HEK293T (cell line): ENCODE results near the gene MGAT5.

ENCODE experiments used
- BHLHE40 ChIP-seq: fragments of 450-650 bp; IDR thresholded peaks from 2 replicates; pipeline ENCODE4 v1.6.1; 2016; ENCODE audit warnings: mild to moderate bottlenecking, moderate library complexity, borderline replicate concordance
- ELF4 ChIP-seq: fragments of 450-650 bp; IDR thresholded peaks from 2 replicates; pipeline ENCODE4 v1.6.1; 2017; ENCODE audit warnings: antibody characterized with exemption
- FOXA1 ChIP-seq: fragments of 450-650 bp; IDR thresholded peaks from 2 replicates; pipeline ENCODE4 v1.6.1; 2016; ENCODE audit warnings: mild to moderate bottlenecking
- FOXM1 ChIP-seq: fragments of 450-650 bp; IDR thresholded peaks from 2 replicates; pipeline ENCODE4 v1.6.1; 2017; ENCODE audit warnings: mild to moderate bottlenecking, borderline replicate concordance
- SP1 ChIP-seq: fragments of 450-650 bp; IDR thresholded peaks from 2 replicates; pipeline ENCODE4 v1.6.1; 2017
- SUZ12 ChIP-seq: fragments of 450-650 bp; IDR thresholded peaks from 2 replicates; pipeline ENCODE4 v1.6.1; 2016; ENCODE audit warnings: mild to moderate bottlenecking
- TF ChIP-seq, protein P1 (sequence below): fragments of 450-650 bp; IDR thresholded peaks from 2 replicates; pipeline ENCODE4 v1.6.1; 2016

DNA sequence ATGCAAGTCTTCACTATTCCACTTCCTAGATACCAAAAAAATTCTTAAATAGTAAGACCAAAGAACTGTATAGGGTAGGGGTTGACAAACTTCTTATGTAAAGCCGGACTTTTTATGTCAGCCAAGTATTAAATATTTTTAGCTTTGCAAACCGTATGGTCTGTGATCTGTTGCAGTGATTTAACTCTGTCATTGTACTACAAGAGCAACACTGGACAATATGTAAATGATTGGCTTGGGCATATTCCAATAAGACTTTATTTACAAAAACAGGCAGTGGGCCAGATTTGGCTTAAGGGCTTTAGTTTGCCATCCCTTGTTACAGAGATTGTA lies 48.0 kb downstream of the MGAT5 start:
- TF ChIP-seq SUZ12 (no peak), FOXA1 (no peak), ELF4 (no peak), BHLHE40 (no peak), FOXM1 (no peak), SP1 (no peak)
- TF ChIP-seq, protein P1, sequence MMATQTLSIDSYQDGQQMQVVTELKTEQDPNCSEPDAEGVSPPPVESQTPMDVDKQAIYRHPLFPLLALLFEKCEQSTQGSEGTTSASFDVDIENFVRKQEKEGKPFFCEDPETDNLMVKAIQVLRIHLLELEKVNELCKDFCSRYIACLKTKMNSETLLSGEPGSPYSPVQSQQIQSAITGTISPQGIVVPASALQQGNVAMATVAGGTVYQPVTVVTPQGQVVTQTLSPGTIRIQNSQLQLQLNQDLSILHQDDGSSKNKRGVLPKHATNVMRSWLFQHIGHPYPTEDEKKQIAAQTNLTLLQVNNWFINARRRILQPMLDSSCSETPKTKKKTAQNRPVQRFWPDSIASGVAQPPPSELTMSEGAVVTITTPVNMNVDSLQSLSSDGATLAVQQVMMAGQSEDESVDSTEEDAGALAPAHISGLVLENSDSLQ = no peak
